ENCODE results near the gene ZNF827.

ZNF827 gene

DNA sequence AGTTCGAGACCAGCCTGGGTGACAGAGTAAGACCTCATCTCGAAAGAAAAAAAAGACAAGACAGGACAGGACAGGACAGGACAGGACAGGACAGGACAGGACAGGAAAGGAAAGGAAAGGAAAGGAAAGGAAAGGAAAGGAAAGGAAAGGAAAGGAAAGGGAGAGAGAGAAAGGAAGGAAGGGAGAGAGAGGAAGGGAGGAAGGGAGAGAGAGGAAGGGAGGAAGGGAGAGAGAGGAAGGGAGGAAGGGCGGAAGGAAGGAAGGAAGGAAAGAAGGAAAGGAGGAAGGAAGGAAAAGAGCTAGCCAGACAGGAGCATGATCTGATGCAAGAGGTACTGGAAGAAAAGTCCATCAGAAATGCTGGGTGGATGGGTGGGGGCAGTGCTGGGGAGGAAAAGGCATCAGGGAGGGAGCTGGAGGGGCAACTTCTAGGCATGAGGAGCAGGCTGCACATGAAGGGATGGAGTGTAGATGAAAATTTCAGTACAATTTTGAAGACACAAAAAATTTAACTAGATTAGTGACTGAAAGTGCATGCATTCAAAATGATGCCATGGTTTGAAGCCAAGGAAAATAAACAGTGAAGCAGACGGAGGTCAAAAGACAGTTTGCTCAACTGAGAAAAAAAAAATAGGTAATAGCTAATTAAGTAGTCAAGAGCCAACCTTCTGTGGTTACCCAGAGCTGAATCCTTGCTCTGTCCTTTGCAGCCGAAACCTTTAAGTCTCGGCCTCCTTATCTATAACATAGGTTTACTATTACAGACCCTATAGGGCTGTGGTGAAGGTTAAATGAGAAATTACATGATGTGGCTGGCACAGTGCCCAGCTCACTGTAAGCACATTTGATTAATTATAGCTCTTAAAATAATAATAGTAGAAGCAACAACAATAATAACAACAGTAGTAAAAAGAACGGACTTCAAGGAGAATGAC is 59.9 kb downstream of the ZNF827 start:
- no peak overlapping the region for H3K27ac ChIP-seq (ENCODE audit: low read depth, low read length)
- no peak overlapping the region for H3K9ac ChIP-seq (ENCODE audit: low read depth, low read length)
- H3K27me3 ChIP-seq (ENCODE audit: control insufficient read depth, insufficient read depth, low read length), result no peaks in the 10 kb centered on the region
- H3K4me3 ChIP-seq (ENCODE audit: low read depth, low read length), result no peak overlapping the region
- peaks cover 26% of the 10 kb centered on the region for H3K4me1 ChIP-seq (ENCODE audit: control insufficient read depth, insufficient read depth, low read length)
- H3K9me3 ChIP-seq (ENCODE audit: control insufficient read depth, insufficient read depth, low read length), result no peaks in the 10 kb centered on the region
- peaks cover 43% of the 10 kb centered on the region for H3K36me3 ChIP-seq (ENCODE audit: control insufficient read depth, insufficient read depth, low read length)

DNA sequence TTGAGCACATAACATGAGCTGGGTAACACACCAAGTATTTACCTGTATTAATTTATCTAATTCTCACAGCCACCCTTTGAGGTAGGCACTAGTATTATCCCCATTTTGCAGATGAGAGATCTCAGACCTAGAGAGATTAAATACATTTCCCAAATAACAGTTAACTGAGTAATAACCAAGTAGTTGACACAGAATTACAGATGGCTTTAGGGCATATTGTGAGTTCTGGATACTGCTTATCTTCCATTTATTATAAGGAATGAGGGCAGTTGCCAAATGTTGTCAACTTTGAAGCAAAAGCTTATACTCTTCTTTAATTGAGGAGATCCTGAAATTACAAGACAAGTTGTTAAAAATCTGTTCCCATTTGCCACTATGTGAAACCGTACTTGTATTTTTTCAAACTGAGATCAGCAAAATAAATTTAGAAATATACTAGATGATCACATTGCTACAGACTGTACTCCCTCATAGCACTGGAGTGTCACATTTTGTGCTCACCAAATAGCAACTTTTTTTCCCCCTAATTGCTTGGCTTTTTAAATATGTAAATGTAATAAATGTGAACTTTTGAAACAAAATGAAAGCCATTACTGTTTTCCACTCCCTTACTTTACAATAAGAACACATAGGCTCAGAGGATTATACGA is 62.0 kb downstream of the ZNF827 start:
- H3K9me3 ChIP-seq (ENCODE audit: control insufficient read depth, insufficient read depth, low read length), result no peaks in the 10 kb centered on the region
- H3K36me3 ChIP-seq (ENCODE audit: control insufficient read depth, insufficient read depth, low read length), result peaks cover 49% of the 10 kb centered on the region

GRCh38 chr4:145873901-145874300 is 64.7 kb downstream of the ZNF827 start:
- no peak overlapping the region for H3K9ac ChIP-seq (ENCODE audit: low read depth, low read length)
- H3K27ac ChIP-seq (ENCODE audit: low read depth, low read length), result no peak overlapping the region
- peaks cover 53% of the 10 kb centered on the region for H3K36me3 ChIP-seq (ENCODE audit: control insufficient read depth, insufficient read depth, low read length)
- no peaks in the 10 kb centered on the region for H3K9me3 ChIP-seq (ENCODE audit: control insufficient read depth, insufficient read depth, low read length)
- H3K4me3 ChIP-seq (ENCODE audit: low read depth, low read length), result no peak overlapping the region
- no peaks in the 10 kb centered on the region for H3K27me3 ChIP-seq (ENCODE audit: control insufficient read depth, insufficient read depth, low read length)
- no peaks in the 10 kb centered on the region for H3K4me1 ChIP-seq (ENCODE audit: control insufficient read depth, insufficient read depth, low read length)

More for the DNA sequence above, 62.0 kb downstream of the ZNF827 start:
- Histone ChIP-seq H3K9ac (ENCODE audit: low read depth, low read length) (no peak overlapping the region), H3K4me1 (ENCODE audit: control insufficient read depth, insufficient read depth, low read length) (peaks cover 5% of the 10 kb centered on the region; the same call in 1 of the 2 replicates), H3K27me3 (ENCODE audit: control insufficient read depth, insufficient read depth, low read length) (no peaks in the 10 kb centered on the region), H3K27ac (ENCODE audit: low read depth, low read length) (no peak overlapping the region), H3K4me3 (ENCODE audit: low read depth, low read length) (no peak overlapping the region)

DNA sequence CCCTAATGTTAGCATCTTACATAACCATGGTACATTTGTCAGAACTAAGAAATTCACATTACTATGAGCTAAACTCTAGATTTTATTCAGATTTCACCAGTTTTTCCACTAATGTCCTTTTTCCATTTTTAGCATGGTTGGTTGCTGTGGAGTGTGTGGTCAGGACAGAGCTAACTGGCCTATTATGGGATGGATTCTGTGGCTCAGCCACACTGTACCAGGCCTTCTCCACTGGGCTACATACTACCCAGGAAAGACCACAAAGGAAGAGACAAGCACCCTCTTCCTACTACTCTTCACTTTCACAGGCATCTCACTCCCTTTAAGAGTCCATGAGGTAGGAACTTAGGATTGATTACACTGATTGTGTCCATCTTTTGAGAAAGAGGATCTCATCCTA is 67.4 kb downstream of the ZNF827 start:
- Histone ChIP-seq H3K9ac (ENCODE audit: low read depth, low read length) (no peak overlapping the region), H3K36me3 (ENCODE audit: control insufficient read depth, insufficient read depth, low read length) (peaks cover 44% of the 10 kb centered on the region), H3K27me3 (ENCODE audit: control insufficient read depth, insufficient read depth, low read length) (no peaks in the 10 kb centered on the region), H3K4me1 (ENCODE audit: control insufficient read depth, insufficient read depth, low read length) (no peaks in the 10 kb centered on the region; the same call in 1 of the 2 replicates), H3K27ac (ENCODE audit: low read depth, low read length) (no peak overlapping the region), H3K4me3 (ENCODE audit: low read depth, low read length) (no peak overlapping the region), H3K9me3 (ENCODE audit: control insufficient read depth, insufficient read depth, low read length) (no peaks in the 10 kb centered on the region)

- Histone ChIP-seq H3K9me3 (ENCODE audit: control insufficient read depth, insufficient read depth, low read length) (no peaks in the 10 kb centered on the region), H3K36me3 (ENCODE audit: control insufficient read depth, insufficient read depth, low read length) (peaks cover 40% of the 10 kb centered on the region), H3K9ac (ENCODE audit: low read depth, low read length) (no peak overlapping the region), H3K27me3 (ENCODE audit: control insufficient read depth, insufficient read depth, low read length) (no peaks in the 10 kb centered on the region), H3K4me3 (ENCODE audit: low read depth, low read length) (no peak overlapping the region), H3K27ac (ENCODE audit: low read depth, low read length) (no peak overlapping the region), H3K4me1 (ENCODE audit: control insufficient read depth, insufficient read depth, low read length) (peaks cover 6% of the 10 kb centered on the region; the same call in 1 of the 2 replicates)
These were observed 68.2 kb downstream of the ZNF827 start for GRCh38 chr4:145870155-145871020.

- peaks cover 9% of the 10 kb centered on the region; the same call in 1 of the 2 replicates for H3K4me1 ChIP-seq (ENCODE audit: control insufficient read depth, insufficient read depth, low read length)
- H3K9ac ChIP-seq (ENCODE audit: low read depth, low read length), result no peak overlapping the region
- no peaks in the 10 kb centered on the region for H3K9me3 ChIP-seq (ENCODE audit: control insufficient read depth, insufficient read depth, low read length)
- no peak overlapping the region for H3K27ac ChIP-seq (ENCODE audit: low read depth, low read length)
- peaks cover 32% of the 10 kb centered on the region for H3K36me3 ChIP-seq (ENCODE audit: control insufficient read depth, insufficient read depth, low read length)
- H3K4me3 ChIP-seq (ENCODE audit: low read depth, low read length), result no peak overlapping the region
- no peaks in the 10 kb centered on the region for H3K27me3 ChIP-seq (ENCODE audit: control insufficient read depth, insufficient read depth, low read length)
These were observed 69.8 kb downstream of the ZNF827 start for GRCh38 chr4:145868637-145869409.

- Histone ChIP-seq H3K36me3 (ENCODE audit: control insufficient read depth, insufficient read depth, low read length) (peaks cover 32% of the 10 kb centered on the region), H3K27ac (ENCODE audit: low read depth, low read length) (no peak overlapping the region), H3K27me3 (ENCODE audit: control insufficient read depth, insufficient read depth, low read length) (no peaks in the 10 kb centered on the region), H3K9me3 (ENCODE audit: control insufficient read depth, insufficient read depth, low read length) (no peaks in the 10 kb centered on the region), H3K9ac (ENCODE audit: low read depth, low read length) (no peak overlapping the region), H3K4me3 (ENCODE audit: low read depth, low read length) (no peak overlapping the region), H3K4me1 (ENCODE audit: control insufficient read depth, insufficient read depth, low read length) (peaks cover 18% of the 10 kb centered on the region)
These were observed 71.2 kb downstream of the ZNF827 start for GRCh38 chr4:145867406-145867805.

- H3K9ac ChIP-seq (ENCODE audit: low read depth, low read length), result no peak overlapping the region
- H3K4me3 ChIP-seq (ENCODE audit: low read depth, low read length), result no peak overlapping the region
- H3K4me1 ChIP-seq (ENCODE audit: control insufficient read depth, insufficient read depth, low read length), result peaks cover 22% of the 10 kb centered on the region
- H3K27me3 ChIP-seq (ENCODE audit: control insufficient read depth, insufficient read depth, low read length), result no peaks in the 10 kb centered on the region
- H3K27ac ChIP-seq (ENCODE audit: low read depth, low read length), result no peak overlapping the region
- H3K36me3 ChIP-seq (ENCODE audit: control insufficient read depth, insufficient read depth, low read length), result peaks cover 29% of the 10 kb centered on the region
- no peaks in the 10 kb centered on the region for H3K9me3 ChIP-seq (ENCODE audit: control insufficient read depth, insufficient read depth, low read length)
These were observed 71.6 kb downstream of the ZNF827 start for GRCh38 chr4:145866991-145867390.

GRCh38 chr4:145865274-145865941 is 73.2 kb downstream of the ZNF827 start:
- Histone ChIP-seq H3K36me3 (ENCODE audit: control insufficient read depth, insufficient read depth, low read length) (peaks cover 31% of the 10 kb centered on the region), H3K9me3 (ENCODE audit: control insufficient read depth, insufficient read depth, low read length) (no peaks in the 10 kb centered on the region), H3K27me3 (ENCODE audit: control insufficient read depth, insufficient read depth, low read length) (no peaks in the 10 kb centered on the region), H3K9ac (ENCODE audit: low read depth, low read length) (no peak overlapping the region), H3K4me1 (ENCODE audit: control insufficient read depth, insufficient read depth, low read length) (peaks cover 31% of the 10 kb centered on the region), H3K27ac (ENCODE audit: low read depth, low read length) (no peak overlapping the region), H3K4me3 (ENCODE audit: low read depth, low read length) (no peak overlapping the region)

- Histone ChIP-seq H3K9me3 (ENCODE audit: control insufficient read depth, insufficient read depth, low read length) (no peaks in the 10 kb centered on the region), H3K36me3 (ENCODE audit: control insufficient read depth, insufficient read depth, low read length) (peaks cover 34% of the 10 kb centered on the region; the same call in 1 of the 2 replicates), H3K9ac (ENCODE audit: low read depth, low read length) (no peak overlapping the region), H3K27ac (ENCODE audit: low read depth, low read length) (no peak overlapping the region), H3K4me3 (ENCODE audit: low read depth, low read length) (no peak overlapping the region), H3K4me1 (ENCODE audit: control insufficient read depth, insufficient read depth, low read length) (peaks cover 31% of the 10 kb centered on the region), H3K27me3 (ENCODE audit: control insufficient read depth, insufficient read depth, low read length) (no peaks in the 10 kb centered on the region)
These were observed 75.4 kb downstream of the ZNF827 start for GRCh38 chr4:145863191-145863590.

All from HUES48 (cell line).